IPS-NIHi7 (cell line): Measurements from ENCODE around the gene SSBP3.

ENCODE experiments used
- DNase-seq: peaks from one replicate; pipeline ENCODE4 v3.0.0; 2012; ENCODE audit warnings: mixed read lengths; ENCODE audit errors: extremely low spot score

Gene SSBP3

GRCh38 chr1:54409156-54410142 is 3.3 kb upstream of the SSBP3 start:
- DNase-seq = no peak

DNA sequence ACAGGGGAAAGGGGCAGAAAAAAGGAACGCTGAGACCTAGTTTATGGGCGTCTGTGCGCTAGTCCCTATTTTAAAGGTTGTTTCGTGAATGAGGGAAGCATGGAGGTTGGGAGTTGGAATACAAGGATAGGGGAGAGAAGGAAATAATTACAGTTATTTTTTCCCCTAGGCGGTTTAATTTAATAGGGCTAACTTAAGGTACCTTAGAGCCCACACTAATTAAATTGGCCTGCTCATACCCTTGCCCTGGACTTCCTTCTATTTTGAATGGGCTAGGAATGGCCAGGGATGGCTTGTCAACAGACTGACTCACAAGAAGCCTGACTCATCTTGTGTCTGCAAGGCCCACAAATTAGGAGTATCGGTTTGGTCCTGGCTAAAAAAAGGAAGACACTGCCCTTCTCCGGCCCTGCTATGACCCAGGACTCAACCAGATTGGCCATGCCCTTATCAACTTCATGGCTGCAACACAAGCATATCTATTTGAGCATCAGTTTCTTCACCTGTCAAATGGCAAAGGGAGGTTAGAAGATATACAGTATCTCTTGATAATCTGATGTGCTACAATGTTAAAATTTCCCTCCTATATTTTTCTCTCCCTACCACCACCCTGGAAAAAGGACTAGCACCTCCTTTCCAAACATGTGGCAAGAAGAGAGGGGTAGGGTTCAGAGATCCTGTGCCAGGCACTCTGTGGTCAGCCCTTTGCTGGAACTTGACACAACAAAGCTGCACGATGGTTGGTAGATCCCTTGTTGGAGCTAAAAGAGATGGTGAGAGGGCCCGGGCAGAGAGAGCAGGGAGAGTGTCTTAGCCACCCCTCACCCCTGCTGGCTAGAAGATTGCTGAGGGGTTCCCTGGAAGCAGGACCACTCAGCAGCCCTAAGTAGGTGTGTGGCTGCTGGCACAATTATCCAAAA is 2.2 kb upstream of the SSBP3 start:
- no peak for DNase-seq

DNA sequence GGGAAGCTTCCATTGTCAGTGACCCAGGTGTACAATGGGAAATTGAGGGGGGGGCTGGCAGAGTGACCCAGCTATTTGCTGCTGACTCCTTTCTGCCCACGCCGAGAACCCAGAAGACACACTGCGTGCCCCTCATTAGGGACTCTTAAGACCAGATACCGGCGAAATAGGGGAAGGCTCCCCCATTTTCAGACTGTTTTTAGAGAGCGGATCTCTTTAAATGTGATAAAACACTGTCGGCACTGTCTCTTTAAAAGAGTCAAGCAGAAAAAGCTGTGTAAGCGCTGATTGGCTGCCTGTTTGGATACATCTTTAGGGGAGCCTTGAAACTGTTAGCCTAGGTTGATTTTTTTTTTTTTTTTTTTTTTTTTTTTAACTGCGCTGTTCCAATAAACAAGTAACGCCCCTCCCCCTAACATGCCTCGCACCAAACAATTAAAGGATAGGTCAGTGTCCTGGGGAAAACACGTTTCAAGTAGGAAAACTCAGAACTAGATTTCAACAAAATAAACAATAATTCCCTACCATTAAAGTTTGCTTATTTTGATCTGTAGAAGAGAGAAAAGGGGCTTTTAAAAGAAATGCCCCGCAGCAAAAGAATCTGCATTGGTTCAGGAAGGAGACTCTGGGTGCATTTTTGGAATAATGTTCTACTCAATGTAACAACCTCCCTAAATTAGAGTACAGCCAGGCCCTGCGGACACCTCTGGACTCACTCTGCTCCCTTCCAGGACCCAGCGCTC is 1.4 kb upstream of the SSBP3 start:
- peak; percentile 65 for DNase-seq

DNA sequence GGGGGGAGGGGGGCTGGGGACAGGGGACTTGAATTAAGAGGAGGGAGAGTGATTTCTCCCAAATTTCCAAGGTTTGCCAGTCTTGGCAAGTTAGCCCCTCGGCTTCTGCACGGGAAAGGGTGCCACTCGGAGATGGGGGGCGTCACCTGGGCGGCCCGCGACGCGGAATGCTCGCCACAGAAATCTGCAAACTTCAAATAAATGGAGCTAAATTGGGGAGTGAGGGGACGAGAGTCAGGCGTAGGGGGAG is 885 bp upstream of the SSBP3 start:
- DNase-seq = no peak

- DNase-seq = no peak
Measured at GRCh38 chr1:54405898-54406293, 298 bp downstream of the SSBP3 start.

DNA sequence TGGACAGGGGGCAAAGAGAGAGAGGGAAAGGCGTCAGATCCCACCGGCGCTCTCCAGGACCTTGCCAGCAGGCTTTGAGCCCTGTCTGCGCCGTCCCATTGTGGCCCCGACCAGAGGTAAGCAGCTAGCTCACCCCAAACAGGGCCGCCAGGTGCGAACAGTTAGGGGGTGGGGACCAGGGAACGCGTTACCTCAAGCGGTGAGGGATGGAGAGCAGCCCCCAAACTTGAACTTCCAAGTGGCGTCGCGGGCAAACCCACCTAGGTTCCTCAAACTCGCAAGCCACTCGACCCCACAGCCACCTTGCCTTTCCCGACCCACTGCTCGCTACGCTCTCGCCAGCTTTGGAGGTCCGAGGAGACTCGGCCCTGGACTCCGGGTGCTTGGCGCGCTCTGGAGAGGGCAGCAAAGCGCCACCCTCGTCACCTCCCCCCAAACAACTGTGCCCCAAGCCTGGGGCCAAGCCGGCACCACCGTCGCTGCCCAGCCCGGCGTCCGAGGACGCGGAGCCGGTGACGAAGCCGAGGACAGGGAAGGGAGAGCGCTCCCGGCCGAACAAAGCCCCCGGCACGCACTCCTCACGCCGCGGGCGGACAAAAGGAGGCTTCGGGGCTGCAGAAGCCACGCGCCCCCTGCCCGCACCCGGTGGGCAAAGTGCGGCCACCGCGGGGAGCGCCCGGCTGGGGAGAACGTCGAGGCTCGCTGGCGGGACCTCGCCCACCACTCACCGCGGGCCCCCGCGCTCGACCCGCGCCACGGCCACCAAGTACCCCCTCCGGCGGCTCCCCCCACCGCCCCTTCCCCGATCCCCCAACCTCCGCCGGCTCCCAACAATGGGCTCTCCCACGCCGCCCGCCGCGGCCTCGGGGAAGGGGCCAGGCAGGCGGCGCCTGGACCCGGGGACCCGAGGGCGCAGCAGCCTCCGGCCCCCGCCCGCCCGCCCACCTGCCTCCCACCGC is 976 bp downstream of the SSBP3 start:
- DNase-seq = no peak

- DNase-seq = no peak
Measured at GRCh38 chr1:54404263-54404662, 1.9 kb downstream of the SSBP3 start.

DNA sequence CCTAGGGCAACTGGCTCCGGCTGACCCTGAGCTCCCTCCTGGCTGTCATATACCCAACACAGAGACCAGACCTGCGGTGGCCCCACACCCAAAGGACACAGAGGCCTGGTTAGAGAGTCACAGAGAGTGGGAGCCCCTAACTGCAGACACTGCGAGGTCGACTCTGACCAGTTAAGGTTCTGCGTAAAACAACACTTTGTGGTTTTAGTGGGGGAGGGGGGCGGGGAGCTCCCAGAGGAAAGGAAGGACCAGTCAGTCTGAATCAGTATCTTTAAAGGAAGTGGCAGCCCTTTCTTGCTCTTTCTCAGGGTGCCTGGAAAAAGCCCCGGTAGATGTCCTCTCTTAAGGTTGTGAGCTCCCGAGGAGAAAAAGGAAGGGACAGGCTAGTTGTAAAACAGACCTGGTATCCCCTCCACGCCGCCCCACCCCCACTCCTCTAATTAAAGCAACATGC is 2.4 kb downstream of the SSBP3 start:
- no peak for DNase-seq

DNA sequence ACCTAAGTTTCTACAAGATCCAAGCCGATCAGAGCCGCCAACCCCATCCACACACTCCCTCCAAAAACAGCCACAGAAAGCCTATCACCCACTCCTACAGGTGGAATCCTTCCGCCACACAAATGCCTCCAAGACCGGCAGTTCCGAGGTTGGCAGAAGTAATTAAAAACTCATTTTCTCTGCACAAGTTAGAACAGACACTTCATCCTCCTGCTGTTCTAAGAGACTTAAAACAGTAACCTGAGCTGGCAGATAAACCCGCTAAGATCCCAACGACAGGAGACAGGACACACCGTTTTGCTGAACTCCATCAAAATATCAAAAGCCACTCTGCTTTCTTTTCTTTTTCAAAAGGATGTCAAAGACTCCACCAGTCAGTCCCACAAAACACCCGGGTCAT is 2.8 kb downstream of the SSBP3 start:
- no peak for DNase-seq

DNA sequence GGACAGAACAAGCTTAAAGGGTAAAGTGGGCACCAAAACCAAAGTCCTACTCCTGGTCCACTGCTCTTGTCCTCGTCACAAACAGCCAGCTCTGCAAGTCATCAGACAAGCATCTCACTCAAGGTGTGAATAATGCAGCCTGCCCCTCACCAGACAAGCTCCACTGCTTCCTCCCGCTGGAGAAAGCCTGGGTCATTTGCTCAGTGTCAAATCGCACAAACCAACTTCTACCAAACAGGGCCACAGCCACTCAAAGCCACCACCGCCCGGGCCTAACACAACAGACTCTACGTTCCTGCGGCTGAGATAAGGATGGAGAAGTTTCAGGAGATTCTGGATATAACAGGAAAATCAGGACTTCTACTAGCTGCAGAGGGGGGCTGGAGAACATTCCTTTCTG is 3.3 kb downstream of the SSBP3 start:
- no peak for DNase-seq

DNA sequence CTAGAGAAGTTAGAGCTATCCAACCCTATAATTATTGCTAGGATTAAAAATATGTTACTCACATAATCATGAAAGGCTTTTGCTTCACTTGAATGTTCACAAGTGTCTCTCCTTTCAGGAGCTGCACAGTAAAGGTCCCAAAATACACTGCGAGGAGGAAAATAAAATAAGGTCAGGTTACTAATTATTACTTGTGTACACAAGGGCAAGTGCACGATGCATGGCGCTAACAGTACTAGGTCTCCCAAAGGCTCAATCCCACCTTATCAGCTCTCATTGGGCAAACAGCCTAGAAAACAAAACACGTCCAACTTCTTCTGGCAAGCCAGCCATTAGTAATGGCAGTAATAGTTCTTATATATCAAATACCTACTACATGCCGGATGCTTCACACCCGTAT is 4.4 kb downstream of the SSBP3 start:
- no peak for DNase-seq

- no peak for DNase-seq
Measured at GRCh38 chr1:54400329-54400728, 5.9 kb downstream of the SSBP3 start.

DNA sequence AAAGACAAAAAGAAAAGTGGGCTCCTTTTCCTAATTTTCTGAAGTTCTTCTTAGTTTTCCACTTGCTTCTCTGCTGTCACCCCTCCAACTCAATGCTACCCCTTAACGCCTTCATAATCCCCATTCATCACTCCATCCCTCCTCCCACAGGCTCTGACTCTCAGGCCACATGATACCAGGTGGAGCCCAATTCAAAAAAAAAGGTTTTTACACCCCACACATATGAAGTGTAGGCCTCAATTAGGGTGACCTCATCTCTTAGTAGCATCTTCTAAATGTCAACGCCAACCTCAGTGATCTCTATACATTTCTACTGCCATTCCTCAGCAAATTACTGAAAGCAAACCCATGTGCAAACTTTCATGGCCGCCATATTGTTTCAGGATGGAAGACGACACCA is 6.4 kb downstream of the SSBP3 start:
- no peak for DNase-seq

GRCh38 chr1:54398963-54399528 is 7.1 kb downstream of the SSBP3 start:
- no peak for DNase-seq

GRCh38 chr1:54397980-54398379 is 8.2 kb downstream of the SSBP3 start:
- no peak for DNase-seq

DNA sequence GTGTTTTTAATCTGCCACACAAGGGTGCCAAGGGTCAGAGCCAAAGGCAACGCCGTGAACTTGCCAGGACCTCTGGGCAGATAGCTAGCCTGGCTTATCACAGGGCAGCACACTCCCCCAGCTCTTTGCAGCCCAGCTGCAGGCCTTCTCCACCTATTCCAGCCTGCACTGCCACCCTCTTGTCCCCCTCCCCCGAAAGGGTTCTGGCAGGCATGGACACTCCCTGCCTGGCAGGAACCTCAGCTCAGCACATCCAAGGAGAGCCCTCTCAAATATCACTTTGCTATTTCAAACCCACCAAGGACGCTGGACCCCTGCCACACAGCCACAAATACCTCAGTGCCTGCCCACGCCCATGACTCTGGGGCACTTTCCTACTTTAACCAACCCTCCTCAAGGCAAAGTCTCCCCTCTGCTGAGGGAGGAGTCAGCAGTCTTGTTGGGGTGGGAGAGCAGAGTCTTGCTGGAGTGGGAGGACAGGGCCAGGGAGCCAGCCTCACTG is 9.1 kb downstream of the SSBP3 start:
- no peak for DNase-seq

DNA sequence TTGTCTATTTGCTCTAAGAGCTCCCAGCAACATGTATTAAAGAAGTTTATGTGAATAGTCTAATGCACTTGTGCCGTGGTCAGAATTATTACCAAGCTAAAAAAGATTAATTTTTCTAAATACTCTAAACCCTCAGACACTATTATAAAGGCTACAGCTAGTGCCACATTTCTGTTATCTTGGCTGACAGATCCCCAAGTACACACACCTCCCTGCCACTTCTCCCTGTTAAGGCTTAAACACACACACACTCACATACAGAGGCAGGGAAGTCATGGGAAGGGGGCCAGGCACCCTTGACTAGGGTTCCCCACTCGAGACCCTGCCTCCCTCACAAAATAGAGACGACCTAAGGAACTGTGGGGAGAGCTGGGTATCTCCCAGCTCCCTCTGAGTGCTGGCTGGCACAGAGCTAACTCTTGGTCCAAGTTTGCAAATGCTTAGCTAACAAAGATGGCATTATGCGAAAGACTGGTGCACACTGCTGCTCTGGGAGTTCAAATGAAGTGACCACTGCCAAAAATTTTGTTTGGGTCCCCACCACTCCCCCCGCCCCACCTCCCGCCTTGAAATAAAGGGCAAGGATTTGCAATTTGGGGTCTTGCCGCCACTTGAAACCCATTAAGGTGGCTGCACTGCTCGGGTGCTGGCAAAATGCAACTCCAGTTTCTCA is 9.8 kb downstream of the SSBP3 start:
- no peak for DNase-seq

DNA sequence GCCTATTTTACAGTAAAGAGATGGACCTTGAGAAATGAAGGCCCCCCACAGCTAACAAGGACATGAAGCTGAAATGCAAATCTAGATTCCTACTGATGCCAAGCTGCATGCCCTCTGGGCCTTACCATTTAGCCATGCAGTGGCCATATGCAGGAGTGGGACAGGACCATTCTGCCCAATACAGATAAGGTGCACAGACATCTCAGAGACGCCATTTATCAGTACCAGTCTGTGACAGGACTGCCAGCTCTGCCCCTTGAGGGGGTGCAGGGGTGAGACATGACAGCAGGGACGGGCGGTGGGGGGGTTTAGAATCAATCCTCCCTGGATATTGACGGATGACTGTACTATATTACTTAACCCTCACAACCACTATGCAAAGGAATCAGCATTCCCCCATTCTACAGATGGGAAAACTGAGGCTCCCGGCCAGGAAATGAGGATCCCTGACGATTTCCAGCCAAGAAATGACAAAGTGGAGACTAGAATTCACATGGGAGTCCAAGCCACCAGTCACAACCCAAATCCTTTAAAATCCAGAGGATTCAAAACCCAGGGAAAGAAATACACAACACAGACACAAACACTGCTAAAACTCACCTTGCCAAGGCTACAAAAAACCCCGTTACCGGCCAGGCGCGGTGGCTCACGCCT is 10.8 kb downstream of the SSBP3 start:
- DNase-seq = no peak

- no peak for DNase-seq
Measured at GRCh38 chr1:54394104-54394503, 12.1 kb downstream of the SSBP3 start.
